ENCODE data around the gene NEK5.

DNA sequence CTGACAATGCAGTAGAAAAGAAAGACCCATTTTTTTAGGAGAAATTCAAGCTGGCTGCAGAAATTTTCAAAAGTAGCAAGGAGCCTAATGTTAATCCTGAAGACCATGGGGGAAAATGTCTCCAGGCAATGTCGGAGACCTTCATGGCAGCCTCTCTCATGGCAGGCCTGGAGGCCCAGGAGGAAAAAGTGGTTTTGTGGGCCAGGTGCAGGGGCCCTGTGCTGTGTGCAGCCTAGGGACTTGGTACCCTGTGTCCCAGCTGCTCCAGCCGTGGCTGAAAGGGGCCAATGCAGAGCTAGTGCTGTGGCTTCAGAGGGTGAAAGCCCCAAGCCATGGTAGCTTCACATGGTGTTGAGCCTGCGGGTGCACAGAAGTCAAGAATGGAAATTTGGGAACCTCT lies 112.6 kb downstream of the NEK5 start:
- TF ChIP-seq, protein P1, sequence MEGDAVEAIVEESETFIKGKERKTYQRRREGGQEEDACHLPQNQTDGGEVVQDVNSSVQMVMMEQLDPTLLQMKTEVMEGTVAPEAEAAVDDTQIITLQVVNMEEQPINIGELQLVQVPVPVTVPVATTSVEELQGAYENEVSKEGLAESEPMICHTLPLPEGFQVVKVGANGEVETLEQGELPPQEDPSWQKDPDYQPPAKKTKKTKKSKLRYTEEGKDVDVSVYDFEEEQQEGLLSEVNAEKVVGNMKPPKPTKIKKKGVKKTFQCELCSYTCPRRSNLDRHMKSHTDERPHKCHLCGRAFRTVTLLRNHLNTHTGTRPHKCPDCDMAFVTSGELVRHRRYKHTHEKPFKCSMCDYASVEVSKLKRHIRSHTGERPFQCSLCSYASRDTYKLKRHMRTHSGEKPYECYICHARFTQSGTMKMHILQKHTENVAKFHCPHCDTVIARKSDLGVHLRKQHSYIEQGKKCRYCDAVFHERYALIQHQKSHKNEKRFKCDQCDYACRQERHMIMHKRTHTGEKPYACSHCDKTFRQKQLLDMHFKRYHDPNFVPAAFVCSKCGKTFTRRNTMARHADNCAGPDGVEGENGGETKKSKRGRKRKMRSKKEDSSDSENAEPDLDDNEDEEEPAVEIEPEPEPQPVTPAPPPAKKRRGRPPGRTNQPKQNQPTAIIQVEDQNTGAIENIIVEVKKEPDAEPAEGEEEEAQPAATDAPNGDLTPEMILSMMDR (conservative IDR thresholded peaks at IDR 0.05): no peak
- TF ChIP-seq ZFX (IDR thresholded peaks at IDR 0.05): no peak

All from C4-2B (cell line).